K562 (cell line): ENCODE data around the gene WDR13. TPM values are rescaled to one million over a fixed set of nuclear protein-coding genes. Genes with fewer than 3 reads are reported as not detected.

Experiments
- ATAC-seq: fragments of 200-7000 bp; cut with Tn5 transposase; 3 replicates; pipeline ENCODE4 v1.9.1; 2020; ENCODE audit warnings: moderate library complexity
- BruUV-seq: library from RNA; stranded (reverse); fragments of 400-500 nt; replicated peaks from 2 replicates; lab custom pipeline; 2021; lab: Mats Ljungman, UMichigan
- CTCF ChIA-PET: fragments of 300-600 bp; formaldehyde crosslinking; extraction: SDS; loops from one replicate; lab custom pipeline; 2021; ENCODE audit warnings: low intra/inter-chr PET ratio; lab: Yijun Ruan, JAX
- POLR2A ChIA-PET: fragments of 300-600, 350-650 bp; sonication (Branson Sonifier 250); formaldehyde crosslinking; extraction: SDS; loops from one replicate; lab custom pipeline; 2021; ENCODE audit warnings: antibody characterized with exemption, inconsistent platforms; lab: Yijun Ruan, JAX
- DNase-seq, 4 experiments: peaks; one replicate each; pipeline versions ENCODE4 v3.0.0 to v3.0.0-alpha.2; 2011 to 2018; ENCODE audit warnings: low spot score in 3 of 4, mixed read lengths in 3 of 4; ENCODE audit errors: extremely low read depth in 1 of 4
- FAIRE-seq: peaks from 2 replicates; lab custom pipeline; 2011; peaks lifted over from hg19 to GRCh38; lab: Jason Lieb, UNC
- H2AFZ ChIP-seq: 2 replicates; pipeline ENCODE4 v1.6.0; 2011; ENCODE audit warnings: low read depth, low read length, control low read depth, inconsistent platforms
- H3K27ac ChIP-seq: fragments of 200-600 bp; 3 replicates; pipeline ENCODE4 v1.8.0; 2011; ENCODE audit warnings: low read depth, mild to moderate bottlenecking, control low read depth, inconsistent platforms, low read length, moderate library complexity, mixed read lengths; ENCODE audit errors: extremely low read depth
- H3K27me3 ChIP-seq, 2 experiments: fragments of 300-600 bp in 1 of 2; 2 replicates in 1 of 2; 3 replicates in 1 of 2; pipeline versions ENCODE4 v1.6.0 to v1.8.0; 2011; ENCODE audit warnings: inconsistent platforms in 2 of 2, low read length in 2 of 2, mild to moderate bottlenecking in 1 of 2, mixed read lengths in 1 of 2, moderate library complexity in 1 of 2; ENCODE audit not compliant: control insufficient read depth in 2 of 2, insufficient read depth in 2 of 2
- H3K36me3 ChIP-seq: fragments of 300-600 bp; 3 replicates; pipeline ENCODE4 v1.8.0; 2011; ENCODE audit warnings: mild to moderate bottlenecking, low read length, inconsistent platforms; ENCODE audit not compliant: control insufficient read depth, insufficient read depth
- H3K4me1 ChIP-seq, 2 experiments: fragments of 200-600 bp in 1 of 2; replicated peaks in 1 of 2; 2 replicates in 1 of 2; 3 replicates in 1 of 2; pipeline versions ENCODE4 v1.5.1 to v1.8.0; 2011; ENCODE audit warnings: inconsistent platforms in 2 of 2, low read length in 2 of 2, mild to moderate bottlenecking in 1 of 2, mixed read lengths in 1 of 2, moderate library complexity in 1 of 2; ENCODE audit not compliant: control insufficient read depth in 2 of 2, insufficient read depth in 2 of 2
- H3K4me2 ChIP-seq: 2 replicates; pipeline ENCODE4 v1.6.1; 2011; ENCODE audit warnings: low read length, control low read depth, inconsistent platforms, mixed read lengths; ENCODE audit not compliant: insufficient read depth
- H3K4me3 ChIP-seq: fragments of 200-600 bp; sonication (generic), shearing (Covaris generic); 2 replicates; pipeline ENCODE4 v1.5.1; 2016; ENCODE audit warnings: control low read depth, inconsistent platforms
- H3K79me2 ChIP-seq: fragments of 200-600 bp; 3 replicates; pipeline ENCODE4 v1.8.0; 2011; ENCODE audit warnings: low read length, inconsistent platforms; ENCODE audit not compliant: control insufficient read depth, insufficient read depth
- H3K9ac ChIP-seq, 2 experiments: 2 replicates each; pipeline versions ENCODE4 v1.6.0 to v1.6.1; 2011; ENCODE audit warnings: low read depth in 2 of 2, low read length in 2 of 2, control low read depth in 1 of 2, inconsistent platforms in 1 of 2, mild to moderate bottlenecking in 1 of 2, mixed read lengths in 1 of 2; ENCODE audit not compliant: insufficient read depth in 1 of 2
- H3K9me1 ChIP-seq: one replicate; pipeline ENCODE4 v1.6.0; 2011; ENCODE audit warnings: inconsistent platforms, mild to moderate bottlenecking, low read length, moderate library complexity; ENCODE audit not compliant: control insufficient read depth, insufficient read depth
- H3K9me3 ChIP-seq: replicated peaks from 2 replicates; pipeline ENCODE4 v1.5.1; 2011; ENCODE audit warnings: low read depth, low read length, inconsistent platforms; ENCODE audit not compliant: control insufficient read depth, insufficient read depth
- H4K20me1 ChIP-seq: replicated peaks from 2 replicates; pipeline ENCODE4 v1.6.1; 2011; ENCODE audit warnings: low read length, inconsistent platforms, mixed read lengths; ENCODE audit not compliant: control insufficient read depth, insufficient read depth
- ATF7 ChIP-seq: fragments of 450-650 bp; IDR thresholded peaks from 2 replicates; pipeline ENCODE4 v1.7.1; 2014; ENCODE audit warnings: mild to moderate bottlenecking, moderate library complexity
- MAFG ChIP-seq: fragments of 450-650 bp; conservative IDR thresholded peaks from 2 replicates; pipeline ENCODE4 v1.6.1; 2016; ENCODE audit warnings: missing genetic modification characterization, missing compliant biosample characterization
- NCOA6 ChIP-seq: fragments of 450-650 bp; IDR thresholded peaks from 2 replicates; pipeline ENCODE4 v1.6.1; 2017; ENCODE audit warnings: mild to moderate bottlenecking
- NFXL1 ChIP-seq: fragments of 450-650 bp; formaldehyde crosslinking; IDR thresholded peaks from 2 replicates; pipeline ENCODE4 v1.4.0; 2021; ENCODE audit warnings: mild to moderate bottlenecking
- PHTF2 ChIP-seq: fragments of 250-450 bp; sonication (Bioruptor Pico); IDR thresholded peaks from 2 replicates; pipeline ENCODE4 v1.5.0; 2021; ENCODE audit warnings: mild to moderate bottlenecking
- PPARD ChIP-seq: fragments of 250-450 bp; sonication (Bioruptor Pico); IDR thresholded peaks from 2 replicates; pipeline ENCODE4 v1.8.0; 2022; ENCODE audit warnings: inconsistent platforms, mild to moderate bottlenecking, moderate library complexity
- TEAD2 ChIP-seq: fragments of 450-650 bp; IDR thresholded peaks from 2 replicates; pipeline ENCODE4 v1.6.1; 2016; ENCODE audit warnings: missing genetic modification characterization, control low read depth, missing compliant biosample characterization
- TRIM24 ChIP-seq, 2 experiments: fragments of 450-650 bp; IDR thresholded peaks; 2 replicates each; pipeline ENCODE4 v1.6.1; 2016
- ZNF407 ChIP-seq: fragments of 450-650 bp; IDR thresholded peaks from 2 replicates; pipeline ENCODE4 v1.6.1; 2016; ENCODE audit warnings: low read depth
- ZNF609 ChIP-seq: sonication (generic); formaldehyde crosslinking; IDR thresholded peaks from 2 replicates; pipeline ENCODE4 v1.8.1; 2023; ENCODE audit warnings: missing genetic modification reagents, mild to moderate bottlenecking, borderline replicate concordance
- ZNF76 ChIP-seq: fragments of 250-450 bp; sonication (Bioruptor Pico); IDR thresholded peaks from 2 replicates; pipeline ENCODE4 v1.4.0; 2020; ENCODE audit warnings: mild to moderate bottlenecking, moderate library complexity, borderline replicate concordance
- WGBS: fragments of 100-300 bp; shearing (Covaris generic); methylation state at CpG from one replicate; pipeline ENCODE4 v1.1.6; 2016; ENCODE audit warnings: low coverage, mixed read lengths; ENCODE audit not compliant: insufficient coverage; ENCODE audit errors: missing lambda C conversion rate; 5-methylcytosine and 5-hydroxymethylcytosine counted together
- in situ Hi-C: fragments of 300-500 bp; cut with MboI; formaldehyde crosslinking; loops from 4 replicates; pipeline ENCODE4 v1.15.0; 2018; ENCODE audit warnings: inconsistent platforms, mixed read lengths
- intact Hi-C: fragments of 100-400 bp; cut with micrococcal nuclease; formaldehyde crosslinking; loops from 2 replicates; pipeline ENCODE4 v1.14.2; 2022
- polyA plus RNA-seq, 8 experiments: library from polyadenylated mRNA; depleted of rRNA in 4 of 8; stranded (reverse) in 5 of 8; unstranded in 3 of 8; fragments of >200 nt; fragmentation: Nextera tagmentation in 2 of 8; fragmentation: Illumina TruSeq in 1 of 8; extraction: Ambion mirVana in 2 of 8; extraction: Trizol in 1 of 8; gene quantifications; 2 replicates each; pipeline versions ENCODE4 v1.2.1 to v1.2.3, GENCODE V29; 2011 to 2014; ENCODE audit warnings: inconsistent platforms in 1 of 8, missing spikeins in 1 of 8
- total RNA-seq, 7 experiments: library from RNA; depleted of rRNA in 6 of 7; stranded (reverse); fragments of >200 nt in 6 of 7; fragmentation: Illumina TruSeq in 2 of 7; extraction: Trizol in 2 of 7; gene quantifications; 2 replicates each; pipeline versions ENCODE4 v1.2.1 to v1.2.3, GENCODE V29; 2011 to 2021; ENCODE audit warnings: low replicate concordance in 1 of 7

WDR13 gene
- total and polyA plus RNA-seq, 9 of the 15 experiments (the other 6 are each of a cell fraction or from before 2014, with no cell fraction given) = 7.4 to 70.5 (median 31.4) TPM

DNA sequence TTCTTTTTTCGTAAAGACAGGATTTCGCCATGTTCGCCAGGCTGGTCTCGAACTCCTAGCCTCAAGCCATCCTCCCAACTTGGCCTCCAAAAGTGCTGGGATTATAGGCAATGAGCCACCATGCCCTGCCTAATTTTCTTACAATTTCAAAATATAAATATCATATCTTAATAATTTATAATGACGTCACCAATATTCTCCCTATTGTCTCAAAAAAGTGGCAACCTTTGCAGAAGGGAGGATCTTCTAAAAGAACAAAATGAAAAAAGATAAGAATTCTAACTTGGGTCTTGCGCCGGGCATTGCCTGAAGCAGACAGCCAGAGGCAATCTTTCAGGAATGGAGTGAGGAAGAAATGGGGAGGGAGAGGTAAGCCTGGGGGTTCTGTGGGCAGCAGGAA lies 48.4 kb downstream of the WDR13 start:
- no peaks in the 10 kb centered on the region for H3K79me2 ChIP-seq
- BruUV-seq = no TSS peak
- no peak for DNase-seq
- no peak for ATAC-seq
- H3K27me3 ChIP-seq = no peaks in the 10 kb centered on the region
- no peaks in the 10 kb centered on the region for H3K9me1 ChIP-seq
- CTCF ChIA-PET = no interaction called here
- no peak overlapping the region for H3K4me3 ChIP-seq
- no peak overlapping the region for H2AFZ ChIP-seq
- WGBS = 72% methylated on average over 7 of the region's 7 CpGs
- intact Hi-C loops (loop anchor here (5.0 kb wide), 1 partner anchor 252 kb away; the partner anchor contains the start of genes PQBP1 and TIMM17B), in situ Hi-C loops (loop anchor here (25.0 kb wide), 3 partner anchors 1267 to 1942 kb away; partner anchors contain the start of genes AKAP4, CCNB3 and CLCN5)
- H3K9ac ChIP-seq = no peak overlapping the region
- no peak overlapping the region for H3K27ac ChIP-seq
- no peaks in the 10 kb centered on the region for H4K20me1 ChIP-seq
- no peaks in the 10 kb centered on the region; a peak in 1 of 5 replicates for H3K4me1 ChIP-seq
- no peaks in the 10 kb centered on the region for H3K36me3 ChIP-seq
- H3K9me3 ChIP-seq = no peaks in the 10 kb centered on the region
- no peak overlapping the region for H3K4me2 ChIP-seq
- FAIRE-seq = no peak
- POLR2A ChIA-PET = no interaction called here
- TF ChIP-seq NCOA6 (no peak), ZNF609 (CRISPR knock-in tag) (no peak), MAFG (tag) (no peak), TRIM24 (IDR thresholded peaks at IDR 0.05) (no peak), TEAD2 (tag) (no peak), PHTF2 (CRISPR knock-in tag) (no peak), ATF7 (peak; percentile 53; the same call in 1 of the 2 replicates), ZNF407 (no peak), NFXL1 (CRISPR knock-in tag) (no peak), PPARD (no peak), ZNF76 (CRISPR knock-in tag) (no peak)
